ENCODE data around the gene BPIFB6.

Gene BPIFB6

GRCh38 chr20:33081411-33082154 lies 50.1 kb downstream of the BPIFB6 start:
- no peak overlapping the region for H3K27ac ChIP-seq
- TF ChIP-seq, protein P1, sequence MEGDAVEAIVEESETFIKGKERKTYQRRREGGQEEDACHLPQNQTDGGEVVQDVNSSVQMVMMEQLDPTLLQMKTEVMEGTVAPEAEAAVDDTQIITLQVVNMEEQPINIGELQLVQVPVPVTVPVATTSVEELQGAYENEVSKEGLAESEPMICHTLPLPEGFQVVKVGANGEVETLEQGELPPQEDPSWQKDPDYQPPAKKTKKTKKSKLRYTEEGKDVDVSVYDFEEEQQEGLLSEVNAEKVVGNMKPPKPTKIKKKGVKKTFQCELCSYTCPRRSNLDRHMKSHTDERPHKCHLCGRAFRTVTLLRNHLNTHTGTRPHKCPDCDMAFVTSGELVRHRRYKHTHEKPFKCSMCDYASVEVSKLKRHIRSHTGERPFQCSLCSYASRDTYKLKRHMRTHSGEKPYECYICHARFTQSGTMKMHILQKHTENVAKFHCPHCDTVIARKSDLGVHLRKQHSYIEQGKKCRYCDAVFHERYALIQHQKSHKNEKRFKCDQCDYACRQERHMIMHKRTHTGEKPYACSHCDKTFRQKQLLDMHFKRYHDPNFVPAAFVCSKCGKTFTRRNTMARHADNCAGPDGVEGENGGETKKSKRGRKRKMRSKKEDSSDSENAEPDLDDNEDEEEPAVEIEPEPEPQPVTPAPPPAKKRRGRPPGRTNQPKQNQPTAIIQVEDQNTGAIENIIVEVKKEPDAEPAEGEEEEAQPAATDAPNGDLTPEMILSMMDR (conservative IDR thresholded peaks at IDR 0.05; ENCODE audit: low read depth) = no peak
- ChIA-PET POLR2A (ENCODE audit: low non-redundant PET) (no interaction called here), CTCF (no interaction called here)
- DNase-seq (ENCODE audit: low spot score) = no peak

DNA sequence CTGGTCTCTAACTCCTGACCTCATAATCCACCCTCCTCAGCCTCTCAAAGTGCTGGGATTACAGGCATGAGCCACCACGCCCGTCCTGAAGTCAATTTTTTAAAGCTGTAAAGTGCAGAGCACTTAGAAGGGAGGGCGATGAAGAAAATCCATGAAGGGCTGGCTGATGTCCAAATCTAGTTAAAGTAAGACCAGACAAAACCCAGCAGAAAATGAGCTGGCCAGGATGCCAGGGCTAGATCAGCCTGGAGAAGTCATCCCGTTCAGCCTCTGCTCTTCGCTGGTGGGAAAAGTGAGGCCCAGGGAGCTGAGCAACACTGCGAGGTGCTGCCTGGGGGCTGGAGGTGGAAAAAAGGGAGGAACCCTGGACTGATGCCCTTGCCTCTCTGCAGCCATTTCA lies 51.1 kb downstream of the BPIFB6 start:
- no peak for DNase-seq (ENCODE audit: low spot score)
- CTCF ChIA-PET = no interaction called here
- POLR2A ChIA-PET (ENCODE audit: low non-redundant PET) = no interaction called here

DNA sequence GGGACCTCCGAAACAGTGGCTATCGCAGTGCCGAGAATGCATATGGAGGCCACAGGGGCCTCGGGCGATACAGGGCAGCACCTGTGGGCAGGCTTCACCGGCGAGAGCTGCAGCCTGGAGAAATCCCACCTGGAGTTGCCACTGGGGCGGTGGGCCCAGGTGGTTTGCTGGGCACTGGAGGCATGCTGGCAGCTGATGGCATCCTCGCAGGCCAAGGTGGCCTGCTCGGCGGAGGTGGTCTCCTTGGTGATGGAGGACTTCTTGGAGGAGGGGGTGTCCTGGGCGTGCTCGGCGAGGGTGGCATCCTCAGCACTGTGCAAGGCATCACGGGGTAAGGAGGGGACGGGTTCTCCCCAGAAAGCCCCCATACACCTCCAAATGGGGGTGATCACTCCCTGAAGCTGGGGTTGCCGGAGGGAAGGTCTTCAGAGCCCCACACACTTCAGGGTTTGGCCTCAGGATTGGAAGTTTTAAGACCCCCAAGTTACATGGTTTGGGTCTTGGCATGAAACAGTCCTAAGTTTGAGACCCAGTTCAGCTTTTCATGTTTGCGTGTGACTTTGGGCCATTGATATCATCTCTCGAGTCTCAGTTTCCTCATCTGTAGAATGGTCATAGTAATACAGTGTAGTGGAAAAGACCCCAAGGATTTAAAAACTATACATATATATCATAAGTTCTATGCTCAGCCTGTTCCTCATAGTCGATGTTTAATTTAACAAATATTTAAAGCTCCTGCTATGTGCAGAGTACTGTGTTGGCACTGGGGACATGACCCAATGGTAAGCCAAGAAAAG lies 52.3 kb downstream of the BPIFB6 start:
- H3K27ac ChIP-seq = no peak overlapping the region
- ChIA-PET CTCF (interaction anchor here (0.5 to 0.8 kb wide), 5 partner anchors 12 to 433 kb away, joined by 3 to 6 read pairs (median 4); no protein-coding TSS in a partner anchor), POLR2A (ENCODE audit: low non-redundant PET) (no interaction called here)
- DNase-seq (ENCODE audit: low spot score) = no peak
- TF ChIP-seq, protein P1 (conservative IDR thresholded peaks at IDR 0.05; ENCODE audit: low read depth) = no peak

More for the DNA sequence above, 51.1 kb downstream of the BPIFB6 start:
- H3K27ac ChIP-seq = no peak overlapping the region
- TF ChIP-seq, protein P1 (conservative IDR thresholded peaks at IDR 0.05; ENCODE audit: low read depth) = no peak

- TF ChIP-seq, protein P1 (conservative IDR thresholded peaks at IDR 0.05; ENCODE audit: low read depth) = no peak
- POLR2A ChIA-PET (ENCODE audit: low non-redundant PET) = no interaction called here
- DNase-seq (ENCODE audit: low spot score) = no peak
- CTCF ChIA-PET = no interaction called here
- H3K27ac ChIP-seq = no peak overlapping the region
Measured at GRCh38 chr20:33084722-33085121, 53.3 kb downstream of the BPIFB6 start.

GRCh38 chr20:33086052-33086722 lies 54.7 kb downstream of the BPIFB6 start:
- POLR2A ChIA-PET (ENCODE audit: low non-redundant PET) = no interaction called here
- TF ChIP-seq, protein P1 (conservative IDR thresholded peaks at IDR 0.05; ENCODE audit: low read depth) = no peak
- H3K27ac ChIP-seq = no peak overlapping the region
- no peak for DNase-seq (ENCODE audit: low spot score)
- CTCF ChIA-PET = interaction anchor here (0.8 to 1.2 kb wide), 2 partner anchors 10 to 296 kb away, joined by 3 read pairs; no protein-coding TSS in a partner anchor

GRCh38 chr20:33091147-33091546 lies 59.7 kb downstream of the BPIFB6 start:
- DNase-seq (ENCODE audit: low spot score) = no peak
- TF ChIP-seq, protein P1 (conservative IDR thresholded peaks at IDR 0.05; ENCODE audit: low read depth) = no peak
- CTCF ChIA-PET = interaction anchor here (1.4 kb wide), 1 partner anchor 301 kb away, joined by 6 read pairs; no protein-coding TSS in a partner anchor
- no peak overlapping the region for H3K27ac ChIP-seq
- POLR2A ChIA-PET (ENCODE audit: low non-redundant PET) = no interaction called here

All from RWPE1 (cell line).